Spleen (tissue), 11 donors: ENCODE measurements around the gene SLC16A3. TPM values are rescaled to one million over a fixed set of nuclear protein-coding genes. Genes with fewer than 3 reads are reported as not detected.
A peak's percentile ranks its signal among the peaks of the same experiment; 100 is the strongest.

Source experiments
- DNase-seq: peaks from one replicate; pipeline ENCODE4 v3.0.0-alpha.2; 2020
- H3K27ac ChIP-seq, 8 donors: fragments of 200-600 bp; sonication (generic) in 7 of 8; 1 replicate in 4 of 8; 2 replicates in 4 of 8; pipeline versions ENCODE4 v1.5.0 to v1.8.0; 2016 to 2021; ENCODE audit warnings: inconsistent platforms in 4 of 8, mild to moderate bottlenecking in 4 of 8, moderate library complexity in 1 of 8
- H3K27me3 ChIP-seq, 7 donors: fragments of 200-600 bp; sonication (generic) in 6 of 7; replicated peaks in 1 of 7; 1 replicate in 4 of 7; 2 replicates in 3 of 7; pipeline versions ENCODE4 v1.5.0 to v1.8.0; 2016 to 2021; ENCODE audit warnings: inconsistent platforms in 3 of 7, mild to moderate bottlenecking in 1 of 7
- H3K36me3 ChIP-seq, 6 donors: fragments of 200-600 bp; sonication (generic) in 5 of 6; 1 replicate in 4 of 6; 2 replicates in 2 of 6; pipeline versions ENCODE4 v1.5.0 to v1.8.0; 2016 to 2021; ENCODE audit warnings: inconsistent platforms in 2 of 6
- H3K4me1 ChIP-seq, 6 donors: fragments of 200-600 bp; sonication (generic) in 5 of 6; 1 replicate in 3 of 6; 2 replicates in 3 of 6; pipeline versions ENCODE4 v1.5.0 to v1.8.0; 2016 to 2021; ENCODE audit warnings: inconsistent platforms in 3 of 6
- H3K4me3 ChIP-seq, 8 donors: fragments of 200-600 bp; sonication (generic) in 7 of 8; 1 replicate in 4 of 8; 2 replicates in 4 of 8; pipeline versions ENCODE4 v1.5.0 to v1.8.0; 2016 to 2021; ENCODE audit warnings: inconsistent platforms in 4 of 8, mild to moderate bottlenecking in 4 of 8, moderate library complexity in 2 of 8
- H3K9me3 ChIP-seq, 8 donors: fragments of 200-600 bp; sonication (generic) in 7 of 8; 1 replicate in 4 of 8; 2 replicates in 4 of 8; pipeline versions ENCODE4 v1.5.0 to v1.8.0; 2016 to 2021; ENCODE audit warnings: inconsistent platforms in 4 of 8
- POLR2A ChIP-seq, 3 donors: fragments of 450-650 bp; IDR thresholded peaks; one replicate each; pipeline ENCODE4 v1.5.1; 2017; ENCODE audit warnings: antibody characterized with exemption in 3 of 3, mild to moderate bottlenecking in 1 of 3
- POLR2AphosphoS5 ChIP-seq, 3 donors: sonication (generic); formaldehyde crosslinking; IDR thresholded peaks; one replicate each; pipeline ENCODE4 v1.5.1; 2017; ENCODE audit warnings: antibody characterized with exemption in 3 of 3
- WGBS, 5 donors: extraction: QIAGEN DNeasy Blood & Tissue Kit in 3 of 5; methylation state at CpG; one replicate each; pipeline versions ENCODE4 v1.1.5 to v1.1.7; 2013 to 2018; 5-methylcytosine and 5-hydroxymethylcytosine counted together
- intact Hi-C: fragments of 100-400 bp; cut with DNase I; formaldehyde crosslinking; loops from one replicate; pipeline ENCODE4 v1.15.0; 2023; ENCODE audit warnings: low total_unique reads
- polyA plus RNA-seq, 3 donors: library from polyadenylated mRNA; stranded (reverse); fragments of 200-250 nt; gene quantifications; one replicate each; pipeline ENCODE4 v1.2.1, GENCODE V29; 2013
- total RNA-seq, 7 donors: library from RNA; depleted of rRNA in 3 of 7; stranded (reverse); fragments of >200 nt in 3 of 7; fragmentation: NEBNext Ultra II Directional in 4 of 7; extraction: Animal tissue kit (Norgen Biotek cat#: 25700) in 4 of 7; gene quantifications; one replicate each; pipeline versions ENCODE4 v1.1.0 to v1.2.1, GENCODE V29; 2016 to 2021
- TF ChIP-seq, protein P1 (sequence below), 11 experiments: fragments of 200-600 bp in 7 of 11; fragments of 450-650 bp in 4 of 11; sonication (generic) in 4 of 11; IDR thresholded peaks in 8 of 11; conservative IDR thresholded peaks in 3 of 11; 1 replicate in 7 of 11; 2 replicates in 4 of 11; pipeline versions ENCODE4 v1.4.0 to v1.8.0; 2016 to 2021; ENCODE audit warnings: antibody characterized with exemption in 11 of 11, inconsistent platforms in 4 of 11, mild to moderate bottlenecking in 1 of 11
- donor health status: healthy with polysubstance abuse.
- donor health status: DM: no; HTN: no; CAD: no; lungs with moderate emphysema.
- donor health status: DM: no; HTN: no; CAD: no.
- donor health status: Bipolar disorder and iron deficiency.
- donor health status: healthy.
- donor health status: DM: no; HTN: no; CAD: no.
- donor health status: DM: yes; HTN: yes; CAD: no.

Gene SLC16A3
- total and polyA plus RNA-seq, 10 donors: 11.1 to 185 (median 74.0) TPM

DNA sequence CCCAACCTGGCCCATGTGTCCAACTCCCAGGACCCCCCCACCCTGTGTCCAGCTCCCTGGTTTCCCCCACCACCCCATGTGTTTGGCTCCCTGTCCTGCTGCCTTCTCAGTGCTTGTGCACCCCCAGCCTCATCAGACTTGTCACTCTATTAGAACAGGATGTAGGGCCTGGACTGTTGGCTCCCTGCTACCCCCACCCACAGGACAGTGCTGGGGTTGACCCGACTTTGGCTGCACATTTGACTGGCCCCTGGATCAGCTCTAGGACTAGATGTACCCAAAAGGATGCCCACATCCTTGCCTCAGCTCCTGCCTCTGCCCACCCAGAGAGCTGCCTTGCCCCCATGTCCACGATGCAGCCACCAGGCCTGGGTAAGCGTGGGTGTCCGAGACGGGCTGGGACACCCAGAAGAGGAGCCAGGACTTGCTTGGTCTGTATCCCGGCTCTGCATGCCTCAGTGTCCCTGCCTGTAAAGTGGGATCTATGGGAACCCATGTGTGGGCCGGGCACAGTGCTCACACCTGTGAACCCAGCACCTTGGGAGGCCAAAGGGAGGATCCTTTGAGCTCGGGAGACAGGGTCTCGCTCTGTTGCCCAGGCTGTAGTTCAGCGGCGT lies 14.7 kb upstream of the SLC16A3 start:
- Histone ChIP-seq H3K9me3 (no peaks in the 10 kb centered on the region), H3K36me3 (no peaks in the 10 kb centered on the region), H3K27ac (peak overlapping the region in 3 of 8 donors; percentile 96 to 99 (median 98)), H3K4me3 (no peak overlapping the region), H3K27me3 (no peaks in the 10 kb centered on the region), H3K4me1 (peaks cover 37 to 80% (median 59%) of the 10 kb centered on the region in 6 donors)
- 75 to 94% (median 89%) methylated on average over 5 to 11 of the region's 11 CpGs for WGBS, 5 donors
- intact Hi-C loops: no loop called here
- peak; percentile 77 for DNase-seq
- no peak for TF ChIP-seq POLR2AphosphoS5 (IDR thresholded peaks at IDR 0.05)
- no peak for TF ChIP-seq POLR2A (IDR thresholded peaks at IDR 0.05)
- TF ChIP-seq, protein P1, sequence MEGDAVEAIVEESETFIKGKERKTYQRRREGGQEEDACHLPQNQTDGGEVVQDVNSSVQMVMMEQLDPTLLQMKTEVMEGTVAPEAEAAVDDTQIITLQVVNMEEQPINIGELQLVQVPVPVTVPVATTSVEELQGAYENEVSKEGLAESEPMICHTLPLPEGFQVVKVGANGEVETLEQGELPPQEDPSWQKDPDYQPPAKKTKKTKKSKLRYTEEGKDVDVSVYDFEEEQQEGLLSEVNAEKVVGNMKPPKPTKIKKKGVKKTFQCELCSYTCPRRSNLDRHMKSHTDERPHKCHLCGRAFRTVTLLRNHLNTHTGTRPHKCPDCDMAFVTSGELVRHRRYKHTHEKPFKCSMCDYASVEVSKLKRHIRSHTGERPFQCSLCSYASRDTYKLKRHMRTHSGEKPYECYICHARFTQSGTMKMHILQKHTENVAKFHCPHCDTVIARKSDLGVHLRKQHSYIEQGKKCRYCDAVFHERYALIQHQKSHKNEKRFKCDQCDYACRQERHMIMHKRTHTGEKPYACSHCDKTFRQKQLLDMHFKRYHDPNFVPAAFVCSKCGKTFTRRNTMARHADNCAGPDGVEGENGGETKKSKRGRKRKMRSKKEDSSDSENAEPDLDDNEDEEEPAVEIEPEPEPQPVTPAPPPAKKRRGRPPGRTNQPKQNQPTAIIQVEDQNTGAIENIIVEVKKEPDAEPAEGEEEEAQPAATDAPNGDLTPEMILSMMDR (IDR thresholded peaks at IDR 0.05 in 8 of 11, conservative IDR thresholded peaks at IDR 0.05 in 3 of 11): no peak

DNA sequence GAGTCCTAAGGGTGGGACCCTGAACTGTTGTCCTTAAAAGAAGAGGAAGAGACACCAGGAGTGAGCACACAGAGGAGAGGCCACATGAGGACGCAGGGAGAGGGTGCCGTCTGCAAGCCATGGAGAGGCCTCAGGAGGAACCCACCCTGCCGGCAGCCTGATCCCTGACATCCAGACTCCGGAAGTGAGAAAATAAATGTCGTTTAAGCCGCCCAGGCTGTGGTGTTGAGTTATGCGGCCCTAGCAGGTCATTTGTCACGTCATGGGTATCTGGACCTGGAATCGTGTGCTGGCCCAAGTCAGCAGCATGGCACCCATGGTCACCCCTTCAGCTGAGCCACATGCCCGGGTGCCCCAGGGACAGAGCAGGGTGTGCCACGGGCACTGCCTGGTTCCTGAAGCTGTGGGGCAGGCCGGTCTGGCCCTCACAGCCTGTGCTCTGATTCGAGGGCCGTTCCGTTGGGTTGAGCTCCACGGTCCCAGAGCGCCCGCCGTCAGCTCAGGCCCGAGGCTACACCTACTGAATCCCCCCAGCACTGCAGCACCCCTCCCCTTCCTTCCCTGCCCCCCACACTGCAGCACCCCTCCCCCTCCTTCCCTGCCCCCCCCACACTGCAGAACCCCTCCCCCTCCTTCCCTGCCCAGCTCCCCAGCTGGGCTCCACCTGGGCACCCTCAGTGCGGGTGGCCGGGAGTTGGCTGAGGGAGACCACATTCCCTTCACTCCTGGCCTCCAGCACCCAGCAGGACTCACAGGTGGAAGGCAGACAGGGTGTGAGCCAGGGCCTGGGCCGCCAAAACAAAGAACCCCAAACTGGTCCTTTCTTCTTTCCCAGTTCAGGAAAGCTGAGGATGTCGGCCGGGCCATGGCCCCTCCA lies 13.5 kb upstream of the SLC16A3 start:
- Histone ChIP-seq H3K27ac (peak overlapping the region in 7 of 8 donors; percentile 88 to 99 (median 96)), H3K4me1 (peaks cover 37 to 91% (median 59%) of the 10 kb centered on the region in 6 donors), H3K36me3 (no peaks in the 10 kb centered on the region), H3K27me3 (no peaks in the 10 kb centered on the region), H3K4me3 (peak overlapping the region in 1 of 8 donors; percentile 64), H3K9me3 (no peaks in the 10 kb centered on the region)
- TF ChIP-seq POLR2AphosphoS5 (IDR thresholded peaks at IDR 0.05) (no peak), POLR2A (IDR thresholded peaks at IDR 0.05) (no peak)
- TF ChIP-seq, protein P1 (IDR thresholded peaks at IDR 0.05 in 8 of 11, conservative IDR thresholded peaks at IDR 0.05 in 3 of 11): no peak
- WGBS, 5 donors: 69 to 79% (median 77%) methylated on average over 19 to 25 of the region's 25 CpGs
- DNase-seq: peak; percentile 80
- intact Hi-C loops: no loop called here

DNA sequence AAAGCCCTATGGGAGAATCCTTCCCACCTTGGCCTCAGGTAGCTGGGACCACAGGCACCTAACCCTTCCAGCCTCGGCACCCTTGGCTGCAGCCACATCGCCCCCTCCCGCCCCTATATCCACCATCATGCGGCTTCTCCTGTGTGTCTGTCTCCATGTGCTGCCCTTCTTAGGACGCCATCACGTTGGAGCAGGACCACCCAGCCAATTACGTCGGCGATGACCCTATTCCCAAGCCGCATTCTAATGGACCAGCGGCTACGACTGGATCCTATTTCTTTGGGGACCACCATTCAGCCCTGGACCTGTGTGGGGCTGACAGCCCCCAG lies 12.9 kb upstream of the SLC16A3 start:
- 84 to 94% (median 91%) methylated on average over 12 of the region's 12 CpGs for WGBS, 5 donors
- H3K4me3 ChIP-seq: peak overlapping the region in 1 of 8 donors; percentile 64
- no peaks in the 10 kb centered on the region for H3K27me3 ChIP-seq
- H3K9me3 ChIP-seq: no peaks in the 10 kb centered on the region
- TF ChIP-seq POLR2A (IDR thresholded peaks at IDR 0.05) (no peak), POLR2AphosphoS5 (IDR thresholded peaks at IDR 0.05) (no peak)
- TF ChIP-seq, protein P1 (IDR thresholded peaks at IDR 0.05 in 8 of 11, conservative IDR thresholded peaks at IDR 0.05 in 3 of 11): no peak
- no peaks in the 10 kb centered on the region for H3K36me3 ChIP-seq
- intact Hi-C loops: no loop called here
- peak overlapping the region; percentile 74 to 99 (median 95) for H3K27ac ChIP-seq
- H3K4me1 ChIP-seq: peaks cover 37 to 95% (median 59%) of the 10 kb centered on the region in 6 donors
- no peak for DNase-seq
